Measurements from ENCODE around the gene SPATA31D4.

SPATA31D4 gene

DNA sequence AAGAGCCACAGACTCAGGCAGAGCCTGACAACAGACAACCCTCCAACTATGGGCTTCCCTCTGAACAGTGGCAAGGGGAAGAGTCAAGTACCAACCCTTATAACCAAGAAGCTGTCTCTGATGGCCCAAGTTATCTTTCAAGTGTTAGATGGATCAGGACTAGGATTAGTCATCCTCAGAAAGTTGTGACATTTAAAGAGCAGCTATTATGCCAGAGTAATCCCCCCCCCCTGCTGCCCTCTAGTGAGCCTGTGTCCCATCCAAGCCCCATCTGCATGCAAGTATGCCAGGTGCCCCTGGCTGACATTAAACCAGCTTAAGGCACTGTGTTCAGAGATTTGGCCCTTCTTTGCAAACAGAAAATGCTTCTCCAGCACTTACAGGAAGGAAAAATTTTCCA, 43.5 kb downstream of the SPATA31D4 start:
- TF ChIP-seq, protein P1, sequence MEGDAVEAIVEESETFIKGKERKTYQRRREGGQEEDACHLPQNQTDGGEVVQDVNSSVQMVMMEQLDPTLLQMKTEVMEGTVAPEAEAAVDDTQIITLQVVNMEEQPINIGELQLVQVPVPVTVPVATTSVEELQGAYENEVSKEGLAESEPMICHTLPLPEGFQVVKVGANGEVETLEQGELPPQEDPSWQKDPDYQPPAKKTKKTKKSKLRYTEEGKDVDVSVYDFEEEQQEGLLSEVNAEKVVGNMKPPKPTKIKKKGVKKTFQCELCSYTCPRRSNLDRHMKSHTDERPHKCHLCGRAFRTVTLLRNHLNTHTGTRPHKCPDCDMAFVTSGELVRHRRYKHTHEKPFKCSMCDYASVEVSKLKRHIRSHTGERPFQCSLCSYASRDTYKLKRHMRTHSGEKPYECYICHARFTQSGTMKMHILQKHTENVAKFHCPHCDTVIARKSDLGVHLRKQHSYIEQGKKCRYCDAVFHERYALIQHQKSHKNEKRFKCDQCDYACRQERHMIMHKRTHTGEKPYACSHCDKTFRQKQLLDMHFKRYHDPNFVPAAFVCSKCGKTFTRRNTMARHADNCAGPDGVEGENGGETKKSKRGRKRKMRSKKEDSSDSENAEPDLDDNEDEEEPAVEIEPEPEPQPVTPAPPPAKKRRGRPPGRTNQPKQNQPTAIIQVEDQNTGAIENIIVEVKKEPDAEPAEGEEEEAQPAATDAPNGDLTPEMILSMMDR (IDR thresholded peaks at IDR 0.05; ENCODE audit: low read depth, low read length): no peak
- no peaks in the 10 kb centered on the region for H3K9me3 ChIP-seq (ENCODE audit: severe bottlenecking)
- no peaks in the 10 kb centered on the region for H3K36me3 ChIP-seq
- no peak overlapping the region for H3K27ac ChIP-seq
- no peaks in the 10 kb centered on the region for H3K27me3 ChIP-seq (ENCODE audit: insufficient read depth, low read depth, severe bottlenecking)
- no peak overlapping the region for H3K4me3 ChIP-seq (ENCODE audit: low read depth, low read length)
- peak; percentile 44 for DNase-seq

DNA sequence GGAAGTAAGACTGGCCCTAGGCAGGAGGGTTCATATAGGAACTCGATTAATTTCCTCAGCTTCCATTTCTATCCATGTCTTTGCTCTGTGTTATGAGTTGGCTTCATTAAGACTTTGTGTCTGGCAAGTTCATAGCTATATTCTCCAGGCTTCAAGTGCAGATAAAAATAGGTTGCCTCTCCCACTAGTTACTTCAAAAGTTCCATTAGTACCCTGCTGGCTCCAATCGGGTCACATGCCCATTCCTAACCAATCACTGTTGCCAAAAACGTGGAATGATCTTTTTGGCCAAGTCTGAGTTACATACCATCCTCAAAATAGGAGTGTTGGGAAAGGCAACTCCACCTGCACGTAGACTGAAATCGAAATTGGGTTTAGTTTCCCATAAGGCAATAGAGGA, 46.5 kb downstream of the SPATA31D4 start:
- TF ChIP-seq, protein P1 (IDR thresholded peaks at IDR 0.05; ENCODE audit: low read depth, low read length): no peak
- H3K9me3 ChIP-seq (ENCODE audit: severe bottlenecking): no peaks in the 10 kb centered on the region
- no peak overlapping the region for H3K27ac ChIP-seq
- no peak for DNase-seq
- H3K4me3 ChIP-seq (ENCODE audit: low read depth, low read length): no peak overlapping the region
- no peaks in the 10 kb centered on the region for H3K27me3 ChIP-seq (ENCODE audit: insufficient read depth, low read depth, severe bottlenecking)
- H3K36me3 ChIP-seq: no peaks in the 10 kb centered on the region

DNA sequence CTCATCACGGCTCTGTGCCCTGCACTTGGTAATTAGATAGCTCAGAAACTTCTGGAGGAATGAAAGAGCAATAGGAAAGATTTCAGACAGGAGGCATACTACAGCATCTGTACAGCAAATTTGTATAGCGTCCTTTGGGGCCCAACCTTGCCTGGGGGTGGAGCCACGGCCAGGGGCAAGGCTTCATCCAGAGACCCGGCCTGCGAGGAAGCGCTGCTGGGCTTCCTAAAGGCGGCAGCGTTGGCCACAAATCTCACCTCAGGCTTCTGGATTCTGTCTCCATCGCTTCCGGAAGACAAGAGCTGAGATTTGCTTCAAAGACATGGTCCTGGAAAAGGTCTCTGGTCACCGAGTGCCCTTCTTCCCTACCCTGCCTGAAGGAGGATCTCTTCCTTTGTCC, 48.1 kb downstream of the SPATA31D4 start:
- H3K36me3 ChIP-seq: no peaks in the 10 kb centered on the region
- no peaks in the 10 kb centered on the region for H3K27me3 ChIP-seq (ENCODE audit: insufficient read depth, low read depth, severe bottlenecking)
- no peak for DNase-seq
- TF ChIP-seq, protein P1 (IDR thresholded peaks at IDR 0.05; ENCODE audit: low read depth, low read length): no peak
- H3K9me3 ChIP-seq (ENCODE audit: severe bottlenecking): no peaks in the 10 kb centered on the region
- no peak overlapping the region for H3K4me3 ChIP-seq (ENCODE audit: low read depth, low read length)
- no peak overlapping the region for H3K27ac ChIP-seq

DNA sequence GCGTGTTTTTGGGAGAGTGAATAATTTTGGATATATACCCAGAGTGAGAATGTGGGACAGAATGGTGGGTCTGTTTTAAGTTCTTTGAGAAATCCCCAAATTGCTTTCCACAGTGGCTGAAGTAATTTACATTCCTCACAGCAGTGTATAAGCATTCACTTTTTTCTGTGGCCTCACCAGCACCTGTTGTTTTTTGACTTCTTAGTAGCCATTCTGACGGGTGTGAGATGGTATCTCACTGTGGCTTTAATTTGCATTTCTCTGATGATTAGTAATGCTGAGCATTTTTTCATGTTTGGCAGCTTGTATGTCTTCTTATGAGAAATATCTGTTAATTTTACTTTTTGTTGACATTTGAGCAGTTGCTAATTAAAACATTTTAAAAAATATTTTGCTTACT, 51.0 kb downstream of the SPATA31D4 start:
- H3K36me3 ChIP-seq: no peaks in the 10 kb centered on the region
- no peak overlapping the region for H3K4me3 ChIP-seq (ENCODE audit: low read depth, low read length)
- H3K27me3 ChIP-seq (ENCODE audit: insufficient read depth, low read depth, severe bottlenecking): no peaks in the 10 kb centered on the region
- no peak overlapping the region for H3K27ac ChIP-seq
- H3K9me3 ChIP-seq (ENCODE audit: severe bottlenecking): no peaks in the 10 kb centered on the region
- TF ChIP-seq, protein P1 (IDR thresholded peaks at IDR 0.05; ENCODE audit: low read depth, low read length): no peak
- no peak for DNase-seq

DNA sequence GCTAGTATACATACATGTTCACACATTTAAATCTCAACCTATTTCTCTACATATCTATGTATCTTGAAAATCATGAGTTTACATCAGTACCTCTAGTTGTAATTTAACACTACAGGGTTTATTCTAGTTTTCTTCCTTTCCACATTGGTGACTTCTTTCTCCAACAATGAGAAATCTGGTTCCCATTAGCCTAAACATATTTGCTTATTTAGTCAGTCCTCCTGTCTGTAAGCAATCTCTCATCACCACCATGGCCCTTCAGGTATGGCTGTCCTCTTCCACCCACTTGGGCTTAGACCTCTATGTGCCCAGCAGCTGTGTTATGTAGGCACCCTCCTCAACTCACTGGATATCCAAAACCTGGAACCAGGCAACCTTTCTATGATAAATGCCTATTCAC, 52.3 kb downstream of the SPATA31D4 start:
- H3K27ac ChIP-seq: no peak overlapping the region
- H3K9me3 ChIP-seq (ENCODE audit: severe bottlenecking): no peaks in the 10 kb centered on the region
- H3K27me3 ChIP-seq (ENCODE audit: insufficient read depth, low read depth, severe bottlenecking): no peaks in the 10 kb centered on the region
- DNase-seq: no peak
- TF ChIP-seq, protein P1 (IDR thresholded peaks at IDR 0.05; ENCODE audit: low read depth, low read length): no peak
- H3K4me3 ChIP-seq (ENCODE audit: low read depth, low read length): no peak overlapping the region
- no peaks in the 10 kb centered on the region for H3K36me3 ChIP-seq

DNA sequence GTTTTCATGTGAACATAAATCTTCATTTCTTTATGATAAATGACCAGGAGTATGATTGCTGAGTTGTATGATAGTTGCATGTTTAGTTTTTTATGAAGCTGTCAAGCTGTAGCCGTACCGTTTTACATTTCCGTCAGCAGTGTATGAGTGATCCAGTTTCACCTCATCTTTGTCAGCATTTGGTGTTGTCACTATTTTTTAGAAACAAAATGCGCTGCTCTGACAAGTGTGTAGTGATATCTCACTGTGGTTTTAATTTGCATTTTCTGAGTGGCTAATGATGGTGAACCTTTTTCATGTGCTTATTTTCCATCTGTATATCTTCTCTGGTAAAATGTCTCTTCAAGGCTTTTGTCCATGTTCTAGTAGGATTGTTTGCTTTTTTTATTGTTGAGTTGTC, 53.7 kb downstream of the SPATA31D4 start:
- H3K4me3 ChIP-seq (ENCODE audit: low read depth, low read length): no peak overlapping the region
- DNase-seq: no peak
- H3K27ac ChIP-seq: no peak overlapping the region
- no peaks in the 10 kb centered on the region for H3K27me3 ChIP-seq (ENCODE audit: insufficient read depth, low read depth, severe bottlenecking)
- no peaks in the 10 kb centered on the region for H3K9me3 ChIP-seq (ENCODE audit: severe bottlenecking)
- H3K36me3 ChIP-seq: no peaks in the 10 kb centered on the region
- TF ChIP-seq, protein P1 (IDR thresholded peaks at IDR 0.05; ENCODE audit: low read depth, low read length): no peak

Measured in WERI-Rb-1 (cell line).